ENCODE data around the gene GPC3. TPM values are rescaled to one million over a fixed set of nuclear protein-coding genes. Genes with fewer than 3 reads are reported as not detected.

The GPC3 gene
- total and polyA plus RNA-seq, 4 donors: 8.3 to 270 (median 52.4) TPM

DNA sequence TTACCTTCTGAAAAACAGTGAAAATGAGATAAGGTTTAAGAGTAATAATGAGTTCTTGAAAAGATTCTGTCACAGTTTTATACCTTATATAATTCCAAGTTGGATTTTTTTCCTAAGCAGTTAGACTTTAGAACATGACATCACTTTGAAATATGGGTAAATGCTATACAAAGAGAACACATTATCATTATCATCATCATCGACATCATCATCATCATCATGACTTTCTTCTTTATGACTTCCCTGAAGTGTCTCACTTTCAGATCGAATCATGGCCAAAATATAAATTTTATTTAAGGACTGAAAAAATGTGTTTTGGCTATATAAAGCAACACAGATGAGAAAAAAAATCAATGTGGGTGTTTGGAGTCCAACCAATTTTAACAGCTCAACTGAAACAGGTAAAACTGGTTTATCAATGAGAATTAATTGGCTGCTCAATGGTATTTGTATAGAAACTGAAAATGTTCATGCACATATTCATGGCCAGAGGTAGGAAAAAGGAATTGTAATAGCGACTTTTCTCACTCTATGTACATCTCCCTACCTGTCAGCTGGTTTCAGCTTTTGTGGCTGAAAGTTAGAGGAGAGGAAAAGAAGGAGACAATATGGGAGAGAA is 327.0 kb downstream of the GPC3 start:
- TF ChIP-seq, protein P1, sequence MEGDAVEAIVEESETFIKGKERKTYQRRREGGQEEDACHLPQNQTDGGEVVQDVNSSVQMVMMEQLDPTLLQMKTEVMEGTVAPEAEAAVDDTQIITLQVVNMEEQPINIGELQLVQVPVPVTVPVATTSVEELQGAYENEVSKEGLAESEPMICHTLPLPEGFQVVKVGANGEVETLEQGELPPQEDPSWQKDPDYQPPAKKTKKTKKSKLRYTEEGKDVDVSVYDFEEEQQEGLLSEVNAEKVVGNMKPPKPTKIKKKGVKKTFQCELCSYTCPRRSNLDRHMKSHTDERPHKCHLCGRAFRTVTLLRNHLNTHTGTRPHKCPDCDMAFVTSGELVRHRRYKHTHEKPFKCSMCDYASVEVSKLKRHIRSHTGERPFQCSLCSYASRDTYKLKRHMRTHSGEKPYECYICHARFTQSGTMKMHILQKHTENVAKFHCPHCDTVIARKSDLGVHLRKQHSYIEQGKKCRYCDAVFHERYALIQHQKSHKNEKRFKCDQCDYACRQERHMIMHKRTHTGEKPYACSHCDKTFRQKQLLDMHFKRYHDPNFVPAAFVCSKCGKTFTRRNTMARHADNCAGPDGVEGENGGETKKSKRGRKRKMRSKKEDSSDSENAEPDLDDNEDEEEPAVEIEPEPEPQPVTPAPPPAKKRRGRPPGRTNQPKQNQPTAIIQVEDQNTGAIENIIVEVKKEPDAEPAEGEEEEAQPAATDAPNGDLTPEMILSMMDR (IDR thresholded peaks at IDR 0.05; ENCODE audit: control extremely low read depth, extremely low read depth): no peak
- peaks cover 0 to 35% (median 10%) of the 10 kb centered on the region in 3 donors for H3K27me3 ChIP-seq (ENCODE audit: control insufficient read depth in 3 of 3, insufficient read depth in 3 of 3, low read length in 2 of 3)
- peaks cover 0 to 20% (median 0%) of the 10 kb centered on the region in 5 donors for H3K4me1 ChIP-seq (ENCODE audit: control insufficient read depth in 5 of 5, insufficient read depth in 5 of 5, low read length in 5 of 5)
- WGBS, 2 donors: 53 to 77% methylated on average over 3 of the region's 3 CpGs
- peaks cover 0 to 4% (median 1%) of the 10 kb centered on the region in 4 donors for H3K36me3 ChIP-seq (ENCODE audit: control insufficient read depth in 4 of 4, insufficient read depth in 4 of 4, low read length in 4 of 4)
- ATAC-seq (ENCODE audit: insufficient read depth, low FRiP score) (no peak), DNase-seq (no peak)
- no peak overlapping the region for H3K9ac ChIP-seq (ENCODE audit: insufficient read depth in 1 of 2, low read length in 2 of 2)
- no peaks in the 10 kb centered on the region for H3K9me3 ChIP-seq (ENCODE audit: control insufficient read depth in 4 of 4, insufficient read depth in 3 of 4, low read length in 3 of 4)
- no peak overlapping the region for H3K27ac ChIP-seq (ENCODE audit: low read depth in 1 of 2, low read length in 1 of 2)
- H3K4me3 ChIP-seq: no peak overlapping the region

DNA sequence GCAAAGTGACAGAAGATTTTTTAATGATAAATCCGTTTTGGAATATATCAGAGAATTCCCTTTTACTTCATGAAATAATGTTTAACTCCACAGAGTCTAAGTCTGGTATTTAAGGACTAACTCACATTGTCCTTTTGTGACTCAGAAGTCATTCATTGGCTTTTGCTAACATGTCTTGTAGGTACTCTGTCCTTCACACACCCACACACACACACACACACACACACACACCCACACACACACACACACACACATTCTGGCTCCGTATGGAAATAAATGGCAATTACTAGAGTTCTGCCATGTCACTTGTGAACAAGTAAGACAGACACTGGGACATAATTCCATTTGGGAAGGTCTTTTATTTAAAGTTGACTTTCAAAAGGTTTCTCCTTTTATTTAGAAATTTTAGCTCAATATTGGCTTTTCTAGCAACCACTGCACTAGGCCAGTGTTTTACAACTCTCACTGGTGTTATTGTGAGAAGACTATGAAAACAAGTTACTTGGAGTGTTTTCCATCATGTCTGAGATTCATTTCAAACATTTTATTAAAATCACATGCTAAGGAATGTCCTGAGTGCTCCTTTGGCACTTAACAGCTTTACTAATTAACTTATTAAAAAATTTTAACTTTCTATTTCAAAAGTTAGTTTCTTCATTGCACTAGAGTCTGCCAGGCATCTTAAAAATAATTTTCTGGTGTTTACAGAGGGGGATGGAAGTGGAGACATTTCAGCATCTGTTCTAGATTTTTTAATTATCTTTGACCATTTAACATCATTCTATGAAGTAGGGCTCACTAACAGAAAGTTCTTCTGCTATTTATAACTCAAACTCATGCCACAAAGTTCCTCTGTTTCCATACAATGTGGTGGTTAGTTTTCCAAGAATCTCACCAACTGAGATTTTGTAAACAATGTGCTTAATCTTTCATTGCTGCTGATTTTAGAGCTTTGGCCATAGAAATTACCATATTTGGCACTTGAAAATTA is 329.8 kb downstream of the GPC3 start:
- no peak overlapping the region for H3K9ac ChIP-seq (ENCODE audit: insufficient read depth in 1 of 2, low read length in 2 of 2)
- no peaks in the 10 kb centered on the region for H3K9me3 ChIP-seq (ENCODE audit: control insufficient read depth in 4 of 4, insufficient read depth in 3 of 4, low read length in 3 of 4)
- DNase-seq: no peak
- TF ChIP-seq, protein P1 (IDR thresholded peaks at IDR 0.05; ENCODE audit: control extremely low read depth, extremely low read depth): no peak
- 35 to 78% methylated on average over 2 of the region's 2 CpGs for WGBS, 2 donors
- peaks cover 0 to 2% (median 1%) of the 10 kb centered on the region in 4 donors for H3K36me3 ChIP-seq (ENCODE audit: control insufficient read depth in 4 of 4, insufficient read depth in 4 of 4, low read length in 4 of 4)
- peaks cover 0 to 30% (median 12%) of the 10 kb centered on the region in 3 donors for H3K27me3 ChIP-seq (ENCODE audit: control insufficient read depth in 3 of 3, insufficient read depth in 3 of 3, low read length in 2 of 3)
- no peak overlapping the region for H3K27ac ChIP-seq (ENCODE audit: low read depth in 1 of 2, low read length in 1 of 2)
- no peak for ATAC-seq (ENCODE audit: insufficient read depth, low FRiP score)
- peaks cover 0 to 20% (median 0%) of the 10 kb centered on the region in 5 donors for H3K4me1 ChIP-seq (ENCODE audit: control insufficient read depth in 5 of 5, insufficient read depth in 5 of 5, low read length in 5 of 5)
- no peak overlapping the region for H3K4me3 ChIP-seq

DNA sequence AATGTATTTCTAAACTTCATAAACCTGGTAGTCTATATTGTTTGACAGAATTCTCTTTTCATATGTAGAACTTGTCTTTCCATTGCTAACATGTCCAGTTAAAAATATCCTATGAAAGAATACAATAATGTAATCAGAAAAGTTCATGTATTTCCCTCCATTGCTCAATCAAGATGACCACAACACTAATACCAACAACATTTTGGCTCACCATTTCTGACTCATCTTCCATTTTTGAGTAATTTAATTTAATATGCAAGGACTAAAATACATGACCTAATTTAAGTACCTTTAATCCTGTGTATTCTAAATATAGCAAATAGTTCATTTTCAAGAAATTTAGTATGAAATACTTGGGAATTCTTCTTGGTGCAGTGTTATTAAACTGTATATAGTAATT is 330.6 kb downstream of the GPC3 start:
- no peak overlapping the region for H3K27ac ChIP-seq (ENCODE audit: low read depth in 1 of 2, low read length in 1 of 2)
- no peak for DNase-seq

More for the DNA sequence above, 330.6 kb downstream of the GPC3 start:
- no peak for ATAC-seq (ENCODE audit: insufficient read depth, low FRiP score)
- no peak overlapping the region for H3K4me3 ChIP-seq
- H3K4me1 ChIP-seq (ENCODE audit: control insufficient read depth in 5 of 5, insufficient read depth in 5 of 5, low read length in 5 of 5): peaks cover 0 to 20% (median 0%) of the 10 kb centered on the region in 5 donors
- TF ChIP-seq, protein P1 (IDR thresholded peaks at IDR 0.05; ENCODE audit: control extremely low read depth, extremely low read depth): no peak
- peaks cover 0 to 26% (median 12%) of the 10 kb centered on the region in 3 donors for H3K27me3 ChIP-seq (ENCODE audit: control insufficient read depth in 3 of 3, insufficient read depth in 3 of 3, low read length in 2 of 3)
- peaks cover 0 to 2% (median 0%) of the 10 kb centered on the region in 4 donors for H3K36me3 ChIP-seq (ENCODE audit: control insufficient read depth in 4 of 4, insufficient read depth in 4 of 4, low read length in 4 of 4)
- H3K9me3 ChIP-seq (ENCODE audit: control insufficient read depth in 4 of 4, insufficient read depth in 3 of 4, low read length in 3 of 4): no peaks in the 10 kb centered on the region
- H3K9ac ChIP-seq (ENCODE audit: insufficient read depth in 1 of 2, low read length in 2 of 2): no peak overlapping the region
